Measurements from ENCODE around the gene ANKRD6. TPM values are rescaled to one million over a fixed set of nuclear protein-coding genes. Genes with fewer than 3 reads are reported as not detected.

The ANKRD6 gene
- total and polyA plus RNA-seq, 2 donors (not counting 3 experiments of a cell fraction or from before 2014, with no cell fraction given) = 3.4 to 9.6 TPM

DNA sequence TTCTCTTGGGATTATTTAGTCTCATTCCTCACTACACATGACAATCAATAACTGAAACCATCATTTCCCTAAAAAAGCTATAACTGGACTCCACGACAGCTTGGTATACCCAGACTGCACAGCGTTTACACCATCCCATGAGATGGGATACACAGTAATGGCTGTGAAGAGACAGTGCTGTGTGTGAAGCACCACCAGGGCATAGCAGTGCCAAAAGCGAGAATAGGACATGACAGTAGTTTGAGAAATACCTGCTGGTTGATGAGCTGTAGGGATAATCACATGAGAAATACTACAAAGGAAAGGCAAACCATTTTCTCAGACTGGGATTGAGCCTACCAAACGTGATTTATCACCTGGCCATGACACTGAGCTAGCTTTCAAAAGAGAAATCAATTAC, 228.0 kb downstream of the ANKRD6 start:
- no peak for FAIRE-seq
- Histone ChIP-seq H3K9me3 (replicated peaks; ENCODE audit: control insufficient read depth, insufficient read depth, low read length) (no peaks in the 10 kb centered on the region), H3K4me3 (replicated peaks in 1 of 3; ENCODE audit: insufficient read depth in 1 of 3, low read depth in 1 of 3, low read length in 3 of 3) (no peak overlapping the region), H3K4me1 (ENCODE audit: control insufficient read depth, extremely low read depth, insufficient read depth, low read length) (no peaks in the 10 kb centered on the region), H3K9me1 (replicated peaks; ENCODE audit: control insufficient read depth, extremely low read depth, insufficient read depth, low read length) (no peaks in the 10 kb centered on the region), H3K79me2 (ENCODE audit: control insufficient read depth, insufficient read depth, low read length) (no peaks in the 10 kb centered on the region), H3K36me3 (ENCODE audit: control insufficient read depth in 2 of 2, extremely low read depth in 1 of 2, insufficient read depth in 2 of 2, low read length in 2 of 2) (peaks cover 13 to 16% of the 10 kb centered on the region in 2 experiments), H4K20me1 (replicated peaks; ENCODE audit: control insufficient read depth, extremely low read depth, insufficient read depth, low read length) (no peaks in the 10 kb centered on the region), H2AFZ (ENCODE audit: low read depth, low read length) (no peak overlapping the region), H3K27me3 (ENCODE audit: control insufficient read depth in 2 of 2, insufficient read depth in 2 of 2, low read length in 2 of 2) (no peaks in the 10 kb centered on the region), H3K27ac (ENCODE audit: insufficient read depth, low read depth, low read length) (no peak overlapping the region), H3K4me2 (ENCODE audit: insufficient read depth, low read length) (no peak overlapping the region), H3K9ac (replicated peaks; ENCODE audit: extremely low read depth, insufficient read depth, low read length) (no peak overlapping the region)
- TF ChIP-seq FOS (IDR thresholded peaks at IDR 0.05; ENCODE audit: borderline replicate concordance, insufficient read depth, low read length) (no peak), GATA2 (IDR thresholded peaks at IDR 0.05; ENCODE audit: insufficient read depth, insufficient read length, low read depth, low read length) (no peak), POLR2AphosphoS5 (IDR thresholded peaks at IDR 0.05; ENCODE audit: insufficient read depth, low read depth, low read length) (no peak), MYC (IDR thresholded peaks at IDR 0.05; ENCODE audit: low read depth, low read length) (no peak), POLR2A (IDR thresholded peaks at IDR 0.05; ENCODE audit: low read depth, low read length) (no peak), EZH2 (IDR thresholded peaks at IDR 0.05; ENCODE audit: borderline replicate concordance, low read depth, low read length, severe bottlenecking) (no peak), JUN (IDR thresholded peaks at IDR 0.05; ENCODE audit: borderline replicate concordance, insufficient read depth, insufficient read length, low read depth) (no peak)
- TF ChIP-seq, protein P1, sequence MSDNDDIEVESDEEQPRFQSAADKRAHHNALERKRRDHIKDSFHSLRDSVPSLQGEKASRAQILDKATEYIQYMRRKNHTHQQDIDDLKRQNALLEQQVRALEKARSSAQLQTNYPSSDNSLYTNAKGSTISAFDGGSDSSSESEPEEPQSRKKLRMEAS (IDR thresholded peaks at IDR 0.05; ENCODE audit: insufficient read depth, insufficient read length) = no peak
- TF ChIP-seq, protein P2, sequence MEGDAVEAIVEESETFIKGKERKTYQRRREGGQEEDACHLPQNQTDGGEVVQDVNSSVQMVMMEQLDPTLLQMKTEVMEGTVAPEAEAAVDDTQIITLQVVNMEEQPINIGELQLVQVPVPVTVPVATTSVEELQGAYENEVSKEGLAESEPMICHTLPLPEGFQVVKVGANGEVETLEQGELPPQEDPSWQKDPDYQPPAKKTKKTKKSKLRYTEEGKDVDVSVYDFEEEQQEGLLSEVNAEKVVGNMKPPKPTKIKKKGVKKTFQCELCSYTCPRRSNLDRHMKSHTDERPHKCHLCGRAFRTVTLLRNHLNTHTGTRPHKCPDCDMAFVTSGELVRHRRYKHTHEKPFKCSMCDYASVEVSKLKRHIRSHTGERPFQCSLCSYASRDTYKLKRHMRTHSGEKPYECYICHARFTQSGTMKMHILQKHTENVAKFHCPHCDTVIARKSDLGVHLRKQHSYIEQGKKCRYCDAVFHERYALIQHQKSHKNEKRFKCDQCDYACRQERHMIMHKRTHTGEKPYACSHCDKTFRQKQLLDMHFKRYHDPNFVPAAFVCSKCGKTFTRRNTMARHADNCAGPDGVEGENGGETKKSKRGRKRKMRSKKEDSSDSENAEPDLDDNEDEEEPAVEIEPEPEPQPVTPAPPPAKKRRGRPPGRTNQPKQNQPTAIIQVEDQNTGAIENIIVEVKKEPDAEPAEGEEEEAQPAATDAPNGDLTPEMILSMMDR (IDR thresholded peaks at IDR 0.05; ENCODE audit: extremely low read depth in 1 of 2, insufficient read depth in 1 of 2, low read depth in 1 of 2, low read length in 2 of 2) = no peak
- no peak for DNase-seq (ENCODE audit: low read depth, low spot score)
- ChIA-PET CTCF (interaction anchor here (0.5 to 1.2 kb wide), 3 partner anchors 9 to 135 kb away, joined by 4 read pairs; partner anchors contain the start of gene LYRM2), POLR2A (no interaction called here)
- intact Hi-C loops (cut with micrococcal nuclease) (no loop called here), dilution Hi-C loops (cut with MboI; ENCODE audit: extremely low pct_ligation_motif_present, low sequenced_read_pairs) (no loop called here)
- no TSS peak for BruUV-seq (replicated peaks)
